Activated CD4-positive, alpha-beta T cell treated with anti-CD3 and anti-CD28 coated beads for 1 hour (primary cell): ENCODE results near the gene SLC6A9.

ENCODE experiments used
- DNase-seq: peaks from one replicate; pipeline ENCODE4 v3.0.0-alpha.2; 2020

SLC6A9 gene

GRCh38 chr1:43998000-43998378 lies 33.3 kb downstream of the SLC6A9 start:
- no peak for DNase-seq

GRCh38 chr1:43997295-43997999 lies 33.8 kb downstream of the SLC6A9 start:
- no peak for DNase-seq

- DNase-seq: no peak
Observed at GRCh38 chr1:43996733-43997115, 34.5 kb downstream of the SLC6A9 start.

GRCh38 chr1:43995984-43996732 lies 35.1 kb downstream of the SLC6A9 start:
- DNase-seq: no peak

- DNase-seq: no peak
Observed at GRCh38 chr1:43994794-43995790, 36.2 kb downstream of the SLC6A9 start.

- no peak for DNase-seq
Observed at GRCh38 chr1:43994071-43994470, 37.2 kb downstream of the SLC6A9 start.

- no peak for DNase-seq
Observed at GRCh38 chr1:43993206-43993914, 37.9 kb downstream of the SLC6A9 start.

- no peak for DNase-seq
Observed at GRCh38 chr1:43992232-43992995, 38.8 kb downstream of the SLC6A9 start.

GRCh38 chr1:43991476-43992231 lies 39.6 kb downstream of the SLC6A9 start, which contains the start of gene CCDC24:
Gene CCDC24, plus strand, starts transcription at chr1:43991599. Its CDS starts 280 bp downstream, at chr1:43991879.
- peak; percentile 54 for DNase-seq

GRCh38 chr1:43991200-43991475 lies 40.1 kb downstream of the SLC6A9 start:
- no peak for DNase-seq

- no peak for DNase-seq
Observed at GRCh38 chr1:43990271-43991199, 40.7 kb downstream of the SLC6A9 start.

- DNase-seq: no peak
Observed at GRCh38 chr1:43987159-43987902, 43.9 kb downstream of the SLC6A9 start.

GRCh38 chr1:43986712-43987111 lies 44.5 kb downstream of the SLC6A9 start:
- DNase-seq: no peak

GRCh38 chr1:43985984-43986595 lies 45.2 kb downstream of the SLC6A9 start:
- no peak for DNase-seq

GRCh38 chr1:43984855-43985254 lies 46.4 kb downstream of the SLC6A9 start:
- no peak for DNase-seq

- DNase-seq: no peak
Observed at GRCh38 chr1:43983253-43983899, 47.9 kb downstream of the SLC6A9 start.

GRCh38 chr1:43982808-43983207 lies 48.5 kb downstream of the SLC6A9 start:
- DNase-seq: no peak

- DNase-seq: no peak
Observed at GRCh38 chr1:43982241-43982640, 49.0 kb downstream of the SLC6A9 start.
